ENCODE data around the gene LPAR3. TPM values are rescaled to one million over a fixed set of nuclear protein-coding genes. Genes with fewer than 3 reads are reported as not detected.

LPAR3 gene
- total and polyA plus RNA-seq, 2 of the 13 experiments (the other 11 are each of a cell fraction or from before 2014, with no cell fraction given) = not detected

DNA sequence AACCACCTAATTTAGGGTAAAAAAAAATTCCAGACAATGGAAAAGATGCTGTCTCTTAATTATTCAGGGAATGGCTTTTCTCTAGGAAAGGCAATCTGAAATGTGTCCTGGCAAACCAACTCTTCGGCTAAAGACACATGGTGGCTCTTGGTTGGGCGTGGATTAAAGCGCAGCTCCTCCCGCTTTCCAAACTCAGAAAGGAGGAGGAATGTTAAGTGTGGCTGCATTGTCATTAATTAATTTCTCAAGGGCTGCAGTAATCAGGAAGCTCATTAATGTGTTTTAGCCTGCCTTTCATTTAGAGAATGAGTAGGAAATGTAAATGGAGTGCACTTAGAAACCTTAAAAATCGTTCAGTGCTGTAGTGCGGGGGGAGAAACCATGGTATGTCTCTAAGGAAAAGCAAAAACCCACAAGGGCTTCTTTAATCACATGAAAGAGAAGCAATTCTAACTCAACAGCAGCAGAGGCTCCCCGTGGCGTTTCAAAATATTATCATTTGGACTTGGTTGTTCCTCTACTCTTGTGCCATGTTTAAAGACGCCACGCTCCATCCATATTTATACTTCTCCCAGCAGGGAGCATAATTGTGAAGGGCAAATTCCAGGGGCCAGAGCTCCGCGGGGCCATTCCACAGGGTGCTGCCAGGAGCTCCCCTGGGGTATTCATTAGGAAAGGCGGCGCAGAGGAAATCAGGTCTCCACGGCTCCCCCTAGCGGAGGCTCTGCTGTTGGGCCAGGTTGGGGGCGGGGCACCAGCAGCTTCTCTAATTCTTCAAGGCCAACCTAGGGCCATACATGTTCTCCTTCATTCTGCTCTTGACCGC is 110.8 kb downstream of the LPAR3 start (continued):
- TF ChIP-seq, protein P1, sequence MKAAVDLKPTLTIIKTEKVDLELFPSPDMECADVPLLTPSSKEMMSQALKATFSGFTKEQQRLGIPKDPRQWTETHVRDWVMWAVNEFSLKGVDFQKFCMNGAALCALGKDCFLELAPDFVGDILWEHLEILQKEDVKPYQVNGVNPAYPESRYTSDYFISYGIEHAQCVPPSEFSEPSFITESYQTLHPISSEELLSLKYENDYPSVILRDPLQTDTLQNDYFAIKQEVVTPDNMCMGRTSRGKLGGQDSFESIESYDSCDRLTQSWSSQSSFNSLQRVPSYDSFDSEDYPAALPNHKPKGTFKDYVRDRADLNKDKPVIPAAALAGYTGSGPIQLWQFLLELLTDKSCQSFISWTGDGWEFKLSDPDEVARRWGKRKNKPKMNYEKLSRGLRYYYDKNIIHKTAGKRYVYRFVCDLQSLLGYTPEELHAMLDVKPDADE (CRISPR knock-in tag; IDR thresholded peaks at IDR 0.05) = no peak

DNA sequence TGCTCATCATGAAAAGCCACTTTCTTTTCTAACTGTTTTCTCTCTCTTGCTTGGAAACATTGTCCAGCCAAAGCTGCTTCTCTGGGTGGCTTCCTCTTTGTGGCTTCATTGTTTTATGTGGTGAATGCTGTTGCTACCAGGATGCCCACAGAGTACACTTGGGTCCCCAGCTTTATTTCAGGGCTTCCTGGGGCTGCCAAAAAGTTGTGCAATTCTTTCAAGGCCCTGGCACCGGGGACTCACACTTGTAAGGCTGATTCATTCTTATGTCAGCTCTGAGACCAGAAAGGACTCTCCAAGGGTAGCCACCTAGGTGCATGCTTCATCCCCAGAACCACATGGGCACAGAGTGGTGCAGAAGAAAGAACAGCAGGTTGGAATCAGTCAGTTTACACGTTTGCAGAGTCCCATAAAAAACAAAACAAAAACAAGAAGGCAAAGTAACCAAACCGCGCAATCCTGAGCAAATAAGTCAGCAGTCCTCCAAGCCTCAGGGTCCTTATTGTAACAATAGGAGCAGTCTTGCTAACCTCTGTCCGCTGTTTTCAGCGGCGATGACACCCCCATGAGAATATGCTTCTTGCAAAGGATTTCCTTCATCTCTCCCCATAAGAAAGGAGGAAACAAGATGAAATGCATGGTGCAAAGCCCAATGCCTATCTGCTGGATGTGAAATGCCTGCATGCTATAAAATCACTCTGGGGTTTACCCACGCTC is 112.8 kb downstream of the LPAR3 start:
- FAIRE-seq (no peak), ATAC-seq (no peak), DNase-seq (ENCODE audit: low spot score) (no peak)
- Histone ChIP-seq H3K9me3 (ENCODE audit: low read length) (no peaks in the 10 kb centered on the region), H2AFZ (ENCODE audit: low read length) (no peak overlapping the region), H3K36me3 (replicated peaks in 1 of 2; ENCODE audit: control insufficient read depth in 1 of 2, insufficient read depth in 2 of 2, low read length in 2 of 2) (no peaks in the 10 kb centered on the region), H3K27ac (ENCODE audit: extremely low read length, insufficient read depth, low read length) (no peak overlapping the region), H3K27me3 (ENCODE audit: control insufficient read depth in 1 of 2, insufficient read depth in 2 of 2, low read length in 2 of 2) (peaks cover 0 to 5% of the 10 kb centered on the region in 2 experiments; a peak in 3 of 5 replicates), H3K4me3 (replicated peaks in 1 of 3; ENCODE audit: insufficient read depth in 1 of 3, low read depth in 2 of 3, low read length in 3 of 3) (no peak overlapping the region), H3K4me1 (ENCODE audit: insufficient read depth, low read length) (no peaks in the 10 kb centered on the region), H3K4me2 (ENCODE audit: low read depth, low read length) (no peak overlapping the region), H3K79me2 (ENCODE audit: insufficient read depth, low read length) (no peaks in the 10 kb centered on the region), H3K9ac (ENCODE audit: insufficient read depth, low read depth, low read length) (no peak overlapping the region), H4K20me1 (ENCODE audit: insufficient read depth, low read length) (no peaks in the 10 kb centered on the region)
- POLR2A ChIA-PET = no interaction called here
- in situ Hi-C loops (cut with HindIII; ENCODE audit: extremely low pct_ligation_motif_present, low pct_unique_long_range_greater_than_20kb) = loop anchor here (10.0 kb wide), 1 partner anchor 155 kb away; no protein-coding TSS in a partner anchor
- CTCF ChIA-PET (ENCODE audit: low intra/inter-chr PET ratio, low total read pairs) = no interaction called here
- no TSS peak for BruUV-seq (replicated peaks)
- intact Hi-C loops (cut with micrococcal nuclease; ENCODE audit: unreplicated experiment) = no loop called here
- WGBS (ENCODE audit: low lambda C conversion rate) = 25% methylated on average over 8 of the region's 8 CpGs
- no peak for TF ChIP-seq HOXA9 (CRISPR knock-in tag; IDR thresholded peaks at IDR 0.05; ENCODE audit: borderline replicate concordance)
- TF ChIP-seq, protein P2, sequence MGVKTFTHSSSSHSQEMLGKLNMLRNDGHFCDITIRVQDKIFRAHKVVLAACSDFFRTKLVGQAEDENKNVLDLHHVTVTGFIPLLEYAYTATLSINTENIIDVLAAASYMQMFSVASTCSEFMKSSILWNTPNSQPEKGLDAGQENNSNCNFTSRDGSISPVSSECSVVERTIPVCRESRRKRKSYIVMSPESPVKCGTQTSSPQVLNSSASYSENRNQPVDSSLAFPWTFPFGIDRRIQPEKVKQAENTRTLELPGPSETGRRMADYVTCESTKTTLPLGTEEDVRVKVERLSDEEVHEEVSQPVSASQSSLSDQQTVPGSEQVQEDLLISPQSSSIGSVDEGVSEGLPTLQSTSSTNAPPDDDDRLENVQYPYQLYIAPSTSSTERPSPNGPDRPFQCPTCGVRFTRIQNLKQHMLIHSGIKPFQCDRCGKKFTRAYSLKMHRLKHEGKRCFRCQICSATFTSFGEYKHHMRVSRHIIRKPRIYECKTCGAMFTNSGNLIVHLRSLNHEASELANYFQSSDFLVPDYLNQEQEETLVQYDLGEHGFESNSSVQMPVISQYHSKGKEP (CRISPR knock-in tag; IDR thresholded peaks at IDR 0.05) = no peak
- no peak for TF ChIP-seq SALL2 (CRISPR knock-in tag; IDR thresholded peaks at IDR 0.05)
- TF ChIP-seq ZNF501 (CRISPR knock-in tag; IDR thresholded peaks at IDR 0.05) = no peak
- no peak for TF ChIP-seq ZNF451 (CRISPR knock-in tag; IDR thresholded peaks at IDR 0.05)
- TF ChIP-seq SIN3B (IDR thresholded peaks at IDR 0.05; ENCODE audit: low read length) = no peak
- TF ChIP-seq ZNF207 (IDR thresholded peaks at IDR 0.05; ENCODE audit: borderline replicate concordance) = no peak
- TF ChIP-seq, protein P3, sequence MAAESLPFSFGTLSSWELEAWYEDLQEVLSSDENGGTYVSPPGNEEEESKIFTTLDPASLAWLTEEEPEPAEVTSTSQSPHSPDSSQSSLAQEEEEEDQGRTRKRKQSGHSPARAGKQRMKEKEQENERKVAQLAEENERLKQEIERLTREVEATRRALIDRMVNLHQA (CRISPR knock-in tag; IDR thresholded peaks at IDR 0.05) = no peak
- TF ChIP-seq, protein P4, sequence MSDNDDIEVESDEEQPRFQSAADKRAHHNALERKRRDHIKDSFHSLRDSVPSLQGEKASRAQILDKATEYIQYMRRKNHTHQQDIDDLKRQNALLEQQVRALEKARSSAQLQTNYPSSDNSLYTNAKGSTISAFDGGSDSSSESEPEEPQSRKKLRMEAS (IDR thresholded peaks at IDR 0.05) = no peak
- TF ChIP-seq, protein P5, sequence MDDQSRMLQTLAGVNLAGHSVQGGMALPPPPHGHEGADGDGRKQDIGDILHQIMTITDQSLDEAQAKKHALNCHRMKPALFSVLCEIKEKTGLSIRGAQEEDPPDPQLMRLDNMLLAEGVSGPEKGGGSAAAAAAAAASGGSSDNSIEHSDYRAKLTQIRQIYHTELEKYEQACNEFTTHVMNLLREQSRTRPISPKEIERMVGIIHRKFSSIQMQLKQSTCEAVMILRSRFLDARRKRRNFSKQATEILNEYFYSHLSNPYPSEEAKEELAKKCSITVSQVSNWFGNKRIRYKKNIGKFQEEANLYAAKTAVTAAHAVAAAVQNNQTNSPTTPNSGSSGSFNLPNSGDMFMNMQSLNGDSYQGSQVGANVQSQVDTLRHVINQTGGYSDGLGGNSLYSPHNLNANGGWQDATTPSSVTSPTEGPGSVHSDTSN (CRISPR knock-in tag; IDR thresholded peaks at IDR 0.05; ENCODE audit: borderline replicate concordance) = no peak
- TF ChIP-seq ZNF792 (CRISPR knock-in tag; IDR thresholded peaks at IDR 0.05) = no peak
- TF ChIP-seq SP1 (IDR thresholded peaks at IDR 0.05) = no peak
- no peak for TF ChIP-seq SP1 (CRISPR knock-in tag; IDR thresholded peaks at IDR 0.05)
- no peak for TF ChIP-seq YY1 (IDR thresholded peaks at IDR 0.05; ENCODE audit: insufficient read depth, insufficient replicate concordance, low read depth, low read length)
- TF ChIP-seq SATB2 (CRISPR knock-in tag; IDR thresholded peaks at IDR 0.05) = no peak
- no peak for TF ChIP-seq ZNF432 (CRISPR knock-in tag; IDR thresholded peaks at IDR 0.05; ENCODE audit: borderline replicate concordance)
- no peak for TF ChIP-seq SNRNP70 (IDR thresholded peaks at IDR 0.05; ENCODE audit: low read depth, low read length)
- no peak for TF ChIP-seq TCF7L2 (IDR thresholded peaks at IDR 0.05; ENCODE audit: low read depth, low read length)

All from HepG2 (cell line).